ENCODE data around the gene AASS.

DNA sequence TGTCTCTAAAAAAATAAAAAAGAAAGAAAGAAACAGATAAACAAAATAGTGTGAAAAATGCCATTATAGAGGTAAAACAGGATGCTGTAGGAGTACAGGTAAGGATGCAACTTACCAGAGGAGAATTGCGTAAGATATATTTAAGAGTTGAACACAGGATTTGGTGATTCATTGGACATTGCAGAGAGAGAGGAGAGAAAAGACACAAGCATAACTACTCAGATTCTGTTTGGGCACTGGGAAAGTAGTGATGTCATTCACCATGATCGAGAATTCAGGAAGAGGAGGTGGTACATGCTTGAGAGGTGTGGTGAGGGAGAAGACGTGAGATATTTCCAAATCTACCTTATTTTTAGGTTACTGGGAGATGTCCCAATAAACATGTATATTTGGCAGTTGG, 97.6 kb downstream of the AASS start:
- TF ChIP-seq SUPT20H (IDR thresholded peaks at IDR 0.05; ENCODE audit: borderline replicate concordance, control insufficient read depth, low read depth, low read length), result no peak
- no peak for TF ChIP-seq CTCF (IDR thresholded peaks at IDR 0.05 in 2 of 3, conservative IDR thresholded peaks at IDR 0.05 in 1 of 3; ENCODE audit: control insufficient read depth in 2 of 3, extremely low read depth in 1 of 3, insufficient read depth in 1 of 3, low read depth in 3 of 3, low read length in 3 of 3)
- TF ChIP-seq CBFB (IDR thresholded peaks at IDR 0.05; ENCODE audit: low read depth), result no peak
- no peak for TF ChIP-seq ZNF24 (IDR thresholded peaks at IDR 0.05)
- TF ChIP-seq, protein P1, sequence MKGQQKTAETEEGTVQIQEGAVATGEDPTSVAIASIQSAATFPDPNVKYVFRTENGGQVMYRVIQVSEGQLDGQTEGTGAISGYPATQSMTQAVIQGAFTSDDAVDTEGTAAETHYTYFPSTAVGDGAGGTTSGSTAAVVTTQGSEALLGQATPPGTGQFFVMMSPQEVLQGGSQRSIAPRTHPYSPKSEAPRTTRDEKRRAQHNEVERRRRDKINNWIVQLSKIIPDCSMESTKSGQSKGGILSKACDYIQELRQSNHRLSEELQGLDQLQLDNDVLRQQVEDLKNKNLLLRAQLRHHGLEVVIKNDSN (IDR thresholded peaks at IDR 0.05; ENCODE audit: borderline replicate concordance, extremely low read length, insufficient read depth, low read depth, low read length), result no peak
- no peak for TF ChIP-seq USF2 (IDR thresholded peaks at IDR 0.05; ENCODE audit: borderline replicate concordance, low read depth, low read length)
- TF ChIP-seq, protein P2, sequence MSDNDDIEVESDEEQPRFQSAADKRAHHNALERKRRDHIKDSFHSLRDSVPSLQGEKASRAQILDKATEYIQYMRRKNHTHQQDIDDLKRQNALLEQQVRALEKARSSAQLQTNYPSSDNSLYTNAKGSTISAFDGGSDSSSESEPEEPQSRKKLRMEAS (IDR thresholded peaks at IDR 0.05; ENCODE audit: low read depth, low read length), result no peak
- no peak for TF ChIP-seq SREBF2 (IDR thresholded peaks at IDR 0.05; ENCODE audit: low read length)
- TF ChIP-seq NBN (IDR thresholded peaks at IDR 0.05), result no peak
- TF ChIP-seq CREB1 (IDR thresholded peaks at IDR 0.05; ENCODE audit: low read depth), result no peak
- no peak for TF ChIP-seq POLR2A (IDR thresholded peaks at IDR 0.05; ENCODE audit: low read depth, low read length)
- TF ChIP-seq SMARCA5 (IDR thresholded peaks at IDR 0.05), result no peak

Data from GM12878 (cell line).